ENCODE data around the gene GUCA1A.

DNA sequence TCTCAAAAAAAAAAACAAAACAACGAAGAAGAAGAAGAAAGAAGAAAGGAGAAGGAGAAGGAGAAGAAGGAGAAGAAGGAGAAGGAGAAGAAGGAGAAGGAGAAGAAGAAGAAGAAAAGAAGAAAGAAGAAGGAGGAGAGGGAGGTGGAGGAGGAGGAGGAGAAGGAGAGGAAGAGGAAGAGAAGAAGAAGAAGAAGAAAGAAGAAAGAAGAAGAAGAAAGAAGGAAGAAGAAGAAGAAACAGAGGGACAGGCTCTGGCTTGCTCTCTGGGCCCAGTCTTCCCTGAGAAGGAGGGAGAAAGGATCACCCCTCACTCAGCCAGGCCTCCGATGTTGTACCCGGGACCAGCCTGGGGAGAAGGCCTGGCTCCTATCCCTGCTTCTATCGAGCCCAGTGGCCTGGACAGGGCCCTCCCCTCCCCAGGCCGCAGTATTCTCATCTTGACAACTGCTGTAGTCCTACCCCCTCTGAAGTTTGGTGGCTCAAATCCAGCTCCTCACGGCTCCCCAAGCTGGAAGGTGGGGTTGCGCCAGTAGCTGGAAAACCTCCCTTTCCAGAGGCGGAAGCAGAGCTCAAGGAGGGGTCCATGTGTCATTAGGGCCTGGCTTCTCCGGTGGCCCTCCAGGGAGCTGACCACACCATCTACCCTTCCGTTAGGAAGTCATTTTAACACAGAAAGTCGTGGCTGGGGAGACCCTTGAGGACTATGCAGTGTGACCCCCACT, 49.6 kb upstream of the GUCA1A start:
- TF ChIP-seq, protein P1, sequence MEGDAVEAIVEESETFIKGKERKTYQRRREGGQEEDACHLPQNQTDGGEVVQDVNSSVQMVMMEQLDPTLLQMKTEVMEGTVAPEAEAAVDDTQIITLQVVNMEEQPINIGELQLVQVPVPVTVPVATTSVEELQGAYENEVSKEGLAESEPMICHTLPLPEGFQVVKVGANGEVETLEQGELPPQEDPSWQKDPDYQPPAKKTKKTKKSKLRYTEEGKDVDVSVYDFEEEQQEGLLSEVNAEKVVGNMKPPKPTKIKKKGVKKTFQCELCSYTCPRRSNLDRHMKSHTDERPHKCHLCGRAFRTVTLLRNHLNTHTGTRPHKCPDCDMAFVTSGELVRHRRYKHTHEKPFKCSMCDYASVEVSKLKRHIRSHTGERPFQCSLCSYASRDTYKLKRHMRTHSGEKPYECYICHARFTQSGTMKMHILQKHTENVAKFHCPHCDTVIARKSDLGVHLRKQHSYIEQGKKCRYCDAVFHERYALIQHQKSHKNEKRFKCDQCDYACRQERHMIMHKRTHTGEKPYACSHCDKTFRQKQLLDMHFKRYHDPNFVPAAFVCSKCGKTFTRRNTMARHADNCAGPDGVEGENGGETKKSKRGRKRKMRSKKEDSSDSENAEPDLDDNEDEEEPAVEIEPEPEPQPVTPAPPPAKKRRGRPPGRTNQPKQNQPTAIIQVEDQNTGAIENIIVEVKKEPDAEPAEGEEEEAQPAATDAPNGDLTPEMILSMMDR (IDR thresholded peaks at IDR 0.05 in 4 of 5, conservative IDR thresholded peaks at IDR 0.05 in 1 of 5), result no peak
- no peak for TF ChIP-seq POLR2A (IDR thresholded peaks at IDR 0.05)

All from gastrocnemius medialis (tissue), 4 donors.